GM23338 (cell line): ENCODE measurements around the gene PIK3R5. TPM values are rescaled to one million over a fixed set of nuclear protein-coding genes. Genes with fewer than 3 reads are reported as not detected.

Experiments used
- ATAC-seq: fragments of 200-7000 bp; cut with Tn5 transposase; 3 replicates; pipeline ENCODE4 v1.9.1; 2020
- DNase-seq: peaks from one replicate; pipeline ENCODE4 v3.0.0-alpha.2; 2015; ENCODE audit warnings: low spot score
- H2AFZ ChIP-seq: fragments of 200-600 bp; sonication (generic); 2 replicates; pipeline ENCODE4 v1.8.0; 2016; ENCODE audit warnings: antibody characterized with exemption, mild to moderate bottlenecking, moderate library complexity
- H3F3A ChIP-seq: fragments of 200-600 bp; sonication (generic); replicated peaks from 2 replicates; pipeline ENCODE4 v1.8.0; 2017; ENCODE audit warnings: antibody characterized with exemption, mixed run types, low read depth
- H3K27ac ChIP-seq: fragments of 200-600 bp; sonication (generic); 2 replicates; pipeline ENCODE4 v1.6.1; 2016; ENCODE audit warnings: low read depth
- H3K27me3 ChIP-seq: fragments of 200-600 bp; sonication (generic); 2 replicates; pipeline ENCODE4 v1.8.0; 2016; ENCODE audit warnings: mild to moderate bottlenecking, mixed run types, moderate library complexity; ENCODE audit not compliant: insufficient read depth
- H3K36me3 ChIP-seq: fragments of 200-600 bp; sonication (generic); 2 replicates; pipeline ENCODE4 v1.8.0; 2016; ENCODE audit warnings: mild to moderate bottlenecking; ENCODE audit not compliant: insufficient read depth
- H3K4me1 ChIP-seq: fragments of 200-600 bp; sonication (generic); 2 replicates; pipeline ENCODE4 v1.8.0; 2016; ENCODE audit warnings: mild to moderate bottlenecking, moderate library complexity; ENCODE audit not compliant: insufficient read depth
- H3K4me2 ChIP-seq: fragments of 200-600 bp; sonication (generic); 2 replicates; pipeline ENCODE4 v1.7.1; 2017; ENCODE audit warnings: mixed run types
- H3K4me3 ChIP-seq: fragments of 200-600 bp; sonication (generic); 2 replicates; pipeline ENCODE4 v1.6.1; 2016; ENCODE audit warnings: mixed run types
- H3K79me2 ChIP-seq: fragments of 200-600 bp; sonication (generic); replicated peaks from 2 replicates; pipeline ENCODE4 v1.8.0; 2017; ENCODE audit warnings: mild to moderate bottlenecking; ENCODE audit not compliant: insufficient read depth
- H3K9me2 ChIP-seq: fragments of 200-600 bp; sonication (generic); 2 replicates; pipeline ENCODE4 v1.8.0; 2017; ENCODE audit not compliant: insufficient read depth
- H4K20me1 ChIP-seq: fragments of 200-600 bp; sonication (generic); replicated peaks from 2 replicates; pipeline ENCODE4 v1.8.0; 2017; ENCODE audit warnings: mild to moderate bottlenecking; ENCODE audit not compliant: insufficient read depth
- H3K27ac Mint-ChIP-seq: 2 replicates; pipeline ENCODE4 v1.8.0; 2020; ENCODE audit warnings: inconsistent platforms, mild to moderate bottlenecking, moderate library complexity, mixed read lengths
- H3K27me3 Mint-ChIP-seq: 3 replicates; pipeline ENCODE4 v1.8.0; 2022; ENCODE audit warnings: low read depth, mild to moderate bottlenecking, moderate library complexity, mixed read lengths, inconsistent platforms; ENCODE audit not compliant: insufficient read depth, poor library complexity
- H3K36me3 Mint-ChIP-seq: 3 replicates; pipeline ENCODE4 v1.8.0; 2021; ENCODE audit warnings: low read depth, mild to moderate bottlenecking, inconsistent platforms, moderate library complexity, mixed read lengths
- H3K4me1 Mint-ChIP-seq: 3 replicates; pipeline ENCODE4 v1.8.0; 2020; ENCODE audit warnings: mild to moderate bottlenecking, inconsistent platforms, mixed read lengths
- H3K4me3 Mint-ChIP-seq: 3 replicates; pipeline ENCODE4 v1.8.0; 2021; ENCODE audit warnings: moderate library complexity, mild to moderate bottlenecking, inconsistent platforms, mixed read lengths
- H3K9me3 Mint-ChIP-seq: 3 replicates; pipeline ENCODE4 v1.8.0; 2020; ENCODE audit warnings: moderate library complexity, mild to moderate bottlenecking, inconsistent platforms, mixed read lengths
- CREB1 ChIP-seq: fragments of 250-450 bp; sonication (Bioruptor Pico); IDR thresholded peaks from 2 replicates; pipeline ENCODE4 v1.5.0; 2020; ENCODE audit warnings: low read depth, mild to moderate bottlenecking, moderate library complexity
- JUNB ChIP-seq: IDR thresholded peaks from one replicate; pipeline ENCODE4 v1.6.1; 2016; ENCODE audit warnings: antibody characterized with exemption; ENCODE audit not compliant: unreplicated experiment
- NANOG ChIP-seq: IDR thresholded peaks from 2 replicates; pipeline ENCODE4 v1.6.1; 2016; ENCODE audit warnings: antibody characterized with exemption, borderline replicate concordance
- STAT1 ChIP-seq: IDR thresholded peaks from one replicate; pipeline ENCODE4 v1.6.1; 2016; ENCODE audit warnings: antibody characterized with exemption; ENCODE audit not compliant: unreplicated experiment
- ZNF331 ChIP-seq: fragments of 250-450 bp; sonication (Bioruptor Pico); IDR thresholded peaks from 2 replicates; pipeline ENCODE4 v1.5.0; 2020; ENCODE audit warnings: low read depth, mild to moderate bottlenecking, moderate library complexity
- polyA plus RNA-seq: library from polyadenylated mRNA; unstranded; fragments of >200 nt; fragmentation: Nextera tagmentation; extraction: Ambion mirVana; gene quantifications from 2 replicates; pipeline ENCODE4 v1.2.1, GENCODE V29; 2016
- total RNA-seq: library from RNA; depleted of rRNA; stranded (reverse); fragments of >200 nt; shearing (Covaris generic); gene quantifications from 2 replicates; pipeline ENCODE4 v1.2.3, GENCODE V29; 2014
- TF ChIP-seq, protein P1 (sequence below): fragments of 250-450 bp; sonication (Bioruptor Pico); IDR thresholded peaks from 2 replicates; pipeline ENCODE4 v1.5.0; 2020; ENCODE audit warnings: mild to moderate bottlenecking, moderate library complexity
- TF ChIP-seq, protein P2 (sequence below): IDR thresholded peaks from one replicate; pipeline ENCODE4 v1.6.1; 2018; ENCODE audit warnings: antibody characterized with exemption; ENCODE audit not compliant: unreplicated experiment

PIK3R5 gene
- total and polyA plus RNA-seq, 2 experiments from 2014 or later: 1.7 to 9.4 TPM

DNA sequence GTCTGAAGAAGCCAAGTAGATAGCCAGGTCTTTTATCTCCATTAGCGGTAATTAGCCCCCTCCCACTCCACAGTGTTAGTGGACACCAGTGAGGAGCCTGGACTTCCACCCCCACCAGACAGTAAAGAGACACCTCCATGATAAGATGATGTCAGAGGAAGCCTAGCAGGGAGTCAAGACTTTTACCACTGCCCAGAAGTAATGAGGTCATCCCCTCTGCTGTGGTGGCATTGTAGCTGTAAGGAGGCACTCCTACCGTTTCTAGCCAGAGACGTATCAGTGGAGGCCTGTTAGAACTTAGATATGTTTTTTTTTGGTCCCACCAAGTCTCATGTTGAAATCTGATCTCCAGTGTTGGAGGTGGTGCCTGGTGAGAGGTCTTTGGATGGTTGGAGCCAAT, 38.1 kb downstream of the PIK3R5 start:
- Mint-ChIP-seq H3K4me3 (no peak overlapping the region), H3K4me1 (no peaks in the 10 kb centered on the region), H3K36me3 (peaks cover 3% of the 10 kb centered on the region; the same call in 1 of the 3 replicates), H3K9me3 (peaks cover 36% of the 10 kb centered on the region), H3K27ac (no peak overlapping the region), H3K27me3 (no peaks in the 10 kb centered on the region)
- TF ChIP-seq, protein P1, sequence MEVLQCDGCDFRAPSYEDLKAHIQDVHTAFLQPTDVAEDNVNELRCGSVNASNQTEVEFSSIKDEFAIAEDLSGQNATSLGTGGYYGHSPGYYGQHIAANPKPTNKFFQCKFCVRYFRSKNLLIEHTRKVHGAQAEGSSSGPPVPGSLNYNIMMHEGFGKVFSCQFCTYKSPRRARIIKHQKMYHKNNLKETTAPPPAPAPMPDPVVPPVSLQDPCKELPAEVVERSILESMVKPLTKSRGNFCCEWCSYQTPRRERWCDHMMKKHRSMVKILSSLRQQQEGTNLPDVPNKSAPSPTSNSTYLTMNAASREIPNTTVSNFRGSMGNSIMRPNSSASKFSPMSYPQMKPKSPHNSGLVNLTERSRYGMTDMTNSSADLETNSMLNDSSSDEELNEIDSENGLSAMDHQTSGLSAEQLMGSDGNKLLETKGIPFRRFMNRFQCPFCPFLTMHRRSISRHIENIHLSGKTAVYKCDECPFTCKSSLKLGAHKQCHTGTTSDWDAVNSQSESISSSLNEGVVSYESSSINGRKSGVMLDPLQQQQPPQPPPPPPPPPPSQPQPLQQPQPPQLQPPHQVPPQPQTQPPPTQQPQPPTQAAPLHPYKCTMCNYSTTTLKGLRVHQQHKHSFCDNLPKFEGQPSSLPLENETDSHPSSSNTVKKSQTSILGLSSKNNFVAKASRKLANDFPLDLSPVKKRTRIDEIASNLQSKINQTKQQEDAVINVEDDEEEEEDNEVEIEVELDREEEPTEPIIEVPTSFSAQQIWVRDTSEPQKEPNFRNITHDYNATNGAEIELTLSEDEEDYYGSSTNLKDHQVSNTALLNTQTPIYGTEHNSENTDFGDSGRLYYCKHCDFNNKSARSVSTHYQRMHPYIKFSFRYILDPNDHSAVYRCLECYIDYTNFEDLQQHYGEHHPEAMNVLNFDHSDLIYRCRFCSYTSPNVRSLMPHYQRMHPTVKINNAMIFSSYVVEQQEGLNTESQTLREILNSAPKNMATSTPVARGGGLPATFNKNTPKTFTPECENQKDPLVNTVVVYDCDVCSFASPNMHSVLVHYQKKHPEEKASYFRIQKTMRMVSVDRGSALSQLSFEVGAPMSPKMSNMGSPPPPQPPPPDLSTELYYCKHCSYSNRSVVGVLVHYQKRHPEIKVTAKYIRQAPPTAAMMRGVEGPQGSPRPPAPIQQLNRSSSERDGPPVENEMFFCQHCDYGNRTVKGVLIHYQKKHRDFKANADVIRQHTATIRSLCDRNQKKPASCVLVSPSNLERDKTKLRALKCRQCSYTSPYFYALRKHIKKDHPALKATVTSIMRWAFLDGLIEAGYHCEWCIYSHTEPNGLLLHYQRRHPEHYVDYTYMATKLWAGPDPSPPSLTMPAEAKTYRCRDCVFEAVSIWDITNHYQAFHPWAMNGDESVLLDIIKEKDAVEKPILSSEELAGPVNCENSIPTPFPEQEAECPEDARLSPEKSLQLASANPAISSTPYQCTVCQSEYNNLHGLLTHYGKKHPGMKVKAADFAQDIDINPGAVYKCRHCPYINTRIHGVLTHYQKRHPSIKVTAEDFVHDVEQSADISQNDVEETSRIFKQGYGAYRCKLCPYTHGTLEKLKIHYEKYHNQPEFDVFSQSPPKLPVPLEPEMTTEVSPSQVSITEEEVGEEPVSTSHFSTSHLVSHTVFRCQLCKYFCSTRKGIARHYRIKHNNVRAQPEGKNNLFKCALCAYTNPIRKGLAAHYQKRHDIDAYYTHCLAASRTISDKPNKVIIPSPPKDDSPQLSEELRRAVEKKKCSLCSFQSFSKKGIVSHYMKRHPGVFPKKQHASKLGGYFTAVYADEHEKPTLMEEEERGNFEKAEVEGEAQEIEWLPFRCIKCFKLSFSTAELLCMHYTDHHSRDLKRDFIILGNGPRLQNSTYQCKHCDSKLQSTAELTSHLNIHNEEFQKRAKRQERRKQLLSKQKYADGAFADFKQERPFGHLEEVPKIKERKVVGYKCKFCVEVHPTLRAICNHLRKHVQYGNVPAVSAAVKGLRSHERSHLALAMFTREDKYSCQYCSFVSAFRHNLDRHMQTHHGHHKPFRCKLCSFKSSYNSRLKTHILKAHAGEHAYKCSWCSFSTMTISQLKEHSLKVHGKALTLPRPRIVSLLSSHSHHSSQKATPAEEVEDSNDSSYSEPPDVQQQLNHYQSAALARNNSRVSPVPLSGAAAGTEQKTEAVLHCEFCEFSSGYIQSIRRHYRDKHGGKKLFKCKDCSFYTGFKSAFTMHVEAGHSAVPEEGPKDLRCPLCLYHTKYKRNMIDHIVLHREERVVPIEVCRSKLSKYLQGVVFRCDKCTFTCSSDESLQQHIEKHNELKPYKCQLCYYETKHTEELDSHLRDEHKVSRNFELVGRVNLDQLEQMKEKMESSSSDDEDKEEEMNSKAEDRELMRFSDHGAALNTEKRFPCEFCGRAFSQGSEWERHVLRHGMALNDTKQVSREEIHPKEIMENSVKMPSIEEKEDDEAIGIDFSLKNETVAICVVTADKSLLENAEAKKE: no peak
- no peak for TF ChIP-seq CREB1
- TF ChIP-seq JUNB: no peak
- H3K27me3 ChIP-seq: no peaks in the 10 kb centered on the region
- H3K9me2 ChIP-seq: no peaks in the 10 kb centered on the region; the same call in 1 of the 2 replicates
- no peak overlapping the region for H3K4me3 ChIP-seq
- no peaks in the 10 kb centered on the region for H3K79me2 ChIP-seq
- H3K4me2 ChIP-seq: no peak overlapping the region
- DNase-seq (no peak), ATAC-seq (no peak)
- H3K27ac ChIP-seq: no peak overlapping the region
- H3K36me3 ChIP-seq: no peaks in the 10 kb centered on the region
- H2AFZ ChIP-seq: no peak overlapping the region
- H3F3A ChIP-seq: no peaks in the 10 kb centered on the region
- no peaks in the 10 kb centered on the region for H4K20me1 ChIP-seq
- H3K4me1 ChIP-seq: no peaks in the 10 kb centered on the region

DNA sequence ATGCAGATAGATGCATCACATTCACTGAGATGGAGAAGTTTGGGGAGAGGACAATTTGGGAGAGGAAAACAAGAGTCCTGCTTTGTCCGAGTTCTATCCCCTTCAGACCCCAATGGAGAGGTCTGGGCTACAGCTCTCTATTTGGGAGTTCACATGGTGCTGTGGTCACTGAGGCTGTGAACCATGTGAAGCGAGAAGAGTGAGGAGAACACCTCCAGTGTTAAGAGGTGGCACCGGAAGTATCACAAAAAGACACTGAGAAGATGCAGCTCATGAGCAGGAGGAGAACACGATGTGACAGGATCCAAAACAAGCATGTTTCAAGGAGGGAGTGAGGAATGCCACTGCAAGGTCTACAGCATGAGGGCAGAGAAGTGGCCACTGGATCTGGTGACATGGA, 39.7 kb downstream of the PIK3R5 start:
- DNase-seq (no peak), ATAC-seq (no peak)
- no peaks in the 10 kb centered on the region; the same call in 1 of the 2 replicates for H3K9me2 ChIP-seq
- no peak overlapping the region for H3K4me2 ChIP-seq
- H3K27me3 ChIP-seq: no peaks in the 10 kb centered on the region
- H3K36me3 ChIP-seq: no peaks in the 10 kb centered on the region
- Mint-ChIP-seq H3K4me1 (no peaks in the 10 kb centered on the region), H3K4me3 (no peak overlapping the region), H3K27ac (no peak overlapping the region), H3K9me3 (peaks cover 33% of the 10 kb centered on the region), H3K36me3 (peaks cover 3% of the 10 kb centered on the region; the same call in 1 of the 3 replicates), H3K27me3 (no peaks in the 10 kb centered on the region)
- H3K4me3 ChIP-seq: no peak overlapping the region
- H3K4me1 ChIP-seq: no peaks in the 10 kb centered on the region
- no peaks in the 10 kb centered on the region for H3K79me2 ChIP-seq
- H3K27ac ChIP-seq: no peak overlapping the region
- no peaks in the 10 kb centered on the region for H4K20me1 ChIP-seq
- H2AFZ ChIP-seq: no peak overlapping the region
- H3F3A ChIP-seq: no peaks in the 10 kb centered on the region
- TF ChIP-seq CREB1 (no peak), ZNF331 (no peak), JUNB (no peak), STAT1 (no peak), NANOG (no peak)
- TF ChIP-seq, protein P2, sequence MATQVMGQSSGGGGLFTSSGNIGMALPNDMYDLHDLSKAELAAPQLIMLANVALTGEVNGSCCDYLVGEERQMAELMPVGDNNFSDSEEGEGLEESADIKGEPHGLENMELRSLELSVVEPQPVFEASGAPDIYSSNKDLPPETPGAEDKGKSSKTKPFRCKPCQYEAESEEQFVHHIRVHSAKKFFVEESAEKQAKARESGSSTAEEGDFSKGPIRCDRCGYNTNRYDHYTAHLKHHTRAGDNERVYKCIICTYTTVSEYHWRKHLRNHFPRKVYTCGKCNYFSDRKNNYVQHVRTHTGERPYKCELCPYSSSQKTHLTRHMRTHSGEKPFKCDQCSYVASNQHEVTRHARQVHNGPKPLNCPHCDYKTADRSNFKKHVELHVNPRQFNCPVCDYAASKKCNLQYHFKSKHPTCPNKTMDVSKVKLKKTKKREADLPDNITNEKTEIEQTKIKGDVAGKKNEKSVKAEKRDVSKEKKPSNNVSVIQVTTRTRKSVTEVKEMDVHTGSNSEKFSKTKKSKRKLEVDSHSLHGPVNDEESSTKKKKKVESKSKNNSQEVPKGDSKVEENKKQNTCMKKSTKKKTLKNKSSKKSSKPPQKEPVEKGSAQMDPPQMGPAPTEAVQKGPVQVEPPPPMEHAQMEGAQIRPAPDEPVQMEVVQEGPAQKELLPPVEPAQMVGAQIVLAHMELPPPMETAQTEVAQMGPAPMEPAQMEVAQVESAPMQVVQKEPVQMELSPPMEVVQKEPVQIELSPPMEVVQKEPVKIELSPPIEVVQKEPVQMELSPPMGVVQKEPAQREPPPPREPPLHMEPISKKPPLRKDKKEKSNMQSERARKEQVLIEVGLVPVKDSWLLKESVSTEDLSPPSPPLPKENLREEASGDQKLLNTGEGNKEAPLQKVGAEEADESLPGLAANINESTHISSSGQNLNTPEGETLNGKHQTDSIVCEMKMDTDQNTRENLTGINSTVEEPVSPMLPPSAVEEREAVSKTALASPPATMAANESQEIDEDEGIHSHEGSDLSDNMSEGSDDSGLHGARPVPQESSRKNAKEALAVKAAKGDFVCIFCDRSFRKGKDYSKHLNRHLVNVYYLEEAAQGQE: no peak
